IMR-90 (cell line): ENCODE data around the gene DCHS2. TPM values are rescaled to one million over a fixed set of nuclear protein-coding genes. Genes with fewer than 3 reads are reported as not detected.

Source experiments
- ATAC-seq: fragments of 200-7000 bp; cut with Tn5 transposase; 2 replicates; pipeline ENCODE4 v1.9.1; 2020; ENCODE audit warnings: low read depth, mild to moderate bottlenecking, moderate library complexity
- BruUV-seq: library from RNA; stranded (reverse); fragments of 400-500 nt; replicated peaks from 2 replicates; lab custom pipeline; 2021; lab: Mats Ljungman, UMichigan
- CTCF ChIA-PET: fragments of 300-600 bp; formaldehyde crosslinking; extraction: SDS; loops from one replicate; lab custom pipeline; 2021; ENCODE audit warnings: antibody characterized with exemption; lab: Yijun Ruan, JAX
- POLR2A ChIA-PET: fragments of 300-600 bp; sonication (Branson Sonifier 250); formaldehyde crosslinking; loops from one replicate; lab custom pipeline; 2022; ENCODE audit warnings: antibody characterized with exemption; ENCODE audit not compliant: unreplicated experiment; lab: Charles Lee
- DNase-seq: peaks from one replicate; pipeline ENCODE4 v3.0.0; 2013
- H2AFZ ChIP-seq: replicated peaks from 2 replicates; pipeline ENCODE3; 2013; ENCODE audit warnings: low read length, mild to moderate bottlenecking; ENCODE audit not compliant: poor library complexity
- H2AK5ac ChIP-seq: 2 replicates; pipeline ENCODE4 v1.6.1; 2013; ENCODE audit warnings: low read depth, low read length, inconsistent platforms
- H2AK9ac ChIP-seq: replicated peaks from 2 replicates; pipeline ENCODE3; 2013; ENCODE audit warnings: mild to moderate bottlenecking, low read depth, low read length, moderate library complexity; ENCODE audit not compliant: poor library complexity
- H2BK120ac ChIP-seq: 2 replicates; pipeline ENCODE4 v1.6.1; 2013; ENCODE audit warnings: low read depth, low read length, inconsistent platforms
- H2BK15ac ChIP-seq: 3 replicates; pipeline ENCODE4 v1.6.1; 2013; ENCODE audit warnings: low read depth, low read length, inconsistent platforms
- H2BK20ac ChIP-seq: 2 replicates; pipeline ENCODE4 v1.6.1; 2013; ENCODE audit warnings: low read depth, mild to moderate bottlenecking, inconsistent platforms, low read length, moderate library complexity
- H2BK5ac ChIP-seq: 2 replicates; pipeline ENCODE4 v1.6.1; 2013; ENCODE audit warnings: mild to moderate bottlenecking, low read depth, low read length, inconsistent platforms; ENCODE audit not compliant: poor library complexity, severe bottlenecking
- H3K14ac ChIP-seq: replicated peaks from 2 replicates; pipeline ENCODE4 v1.6.1; 2013; ENCODE audit warnings: low read depth, low read length, inconsistent platforms
- H3K18ac ChIP-seq: 2 replicates; pipeline ENCODE4 v1.6.1; 2013; ENCODE audit warnings: low read depth, low read length, control low read depth
- H3K23ac ChIP-seq: 2 replicates; pipeline ENCODE4 v1.6.1; 2013; ENCODE audit warnings: low read depth, low read length, inconsistent platforms
- H3K27ac ChIP-seq: 2 replicates; pipeline ENCODE4 v1.5.1; 2013; ENCODE audit warnings: mild to moderate bottlenecking, control low read depth, low read length; ENCODE audit not compliant: insufficient read depth
- H3K27me3 ChIP-seq: 2 replicates; pipeline ENCODE4 v1.6.1; 2013; ENCODE audit warnings: low read length; ENCODE audit not compliant: control insufficient read depth, insufficient read depth
- H3K36me3 ChIP-seq: 2 replicates; pipeline ENCODE4 v1.6.1; 2013; ENCODE audit warnings: low read length, mixed read lengths; ENCODE audit not compliant: control insufficient read depth, insufficient read depth
- H3K4ac ChIP-seq: 2 replicates; pipeline ENCODE4 v1.6.1; 2013; ENCODE audit warnings: low read depth, low read length, inconsistent platforms
- H3K4me1 ChIP-seq: 2 replicates; pipeline ENCODE4 v1.6.1; 2013; ENCODE audit warnings: low read length, mixed read lengths; ENCODE audit not compliant: control insufficient read depth, insufficient read depth
- H3K4me2 ChIP-seq: 2 replicates; pipeline ENCODE4 v1.6.1; 2013; ENCODE audit warnings: low read depth, mild to moderate bottlenecking, control low read depth, low read length, moderate library complexity
- H3K4me3 ChIP-seq: 2 replicates; pipeline ENCODE4 v1.5.1; 2013; ENCODE audit warnings: low read depth, mild to moderate bottlenecking, control low read depth, low read length, moderate library complexity; ENCODE audit not compliant: insufficient read depth
- H3K56ac ChIP-seq: 2 replicates; pipeline ENCODE4 v1.6.1; 2013; ENCODE audit warnings: low read length, inconsistent platforms; ENCODE audit not compliant: insufficient read depth; ENCODE audit errors: extremely low read depth
- H3K79me1 ChIP-seq, 2 experiments: 2 replicates each; pipeline ENCODE4 v1.6.1; 2013; ENCODE audit warnings: low read length in 2 of 2, inconsistent platforms in 1 of 2, low read depth in 1 of 2
- H3K9ac ChIP-seq: 2 replicates; pipeline ENCODE4 v1.6.1; 2013; ENCODE audit warnings: low read depth, low read length, control low read depth
- H3K9me1 ChIP-seq: 2 replicates; pipeline ENCODE4 v1.6.1; 2013; ENCODE audit warnings: low read length, inconsistent platforms; ENCODE audit not compliant: insufficient read depth
- H3K9me3 ChIP-seq: 2 replicates; pipeline ENCODE4 v1.6.1; 2013; ENCODE audit warnings: low read length; ENCODE audit not compliant: control insufficient read depth, insufficient read depth
- H4K20me1 ChIP-seq: 2 replicates; pipeline ENCODE4 v1.6.1; 2013; ENCODE audit warnings: low read length, inconsistent platforms; ENCODE audit not compliant: insufficient read depth
- H4K5ac ChIP-seq: 2 replicates; pipeline ENCODE4 v1.6.1; 2013; ENCODE audit warnings: mild to moderate bottlenecking, low read depth, low read length, control low read depth
- H4K8ac ChIP-seq, 2 experiments: 2 replicates each; pipeline ENCODE4 v1.6.1; 2013; ENCODE audit warnings: low read depth in 2 of 2, low read length in 2 of 2, control low read depth in 1 of 2, inconsistent platforms in 1 of 2
- H4K91ac ChIP-seq: 2 replicates; pipeline ENCODE4 v1.6.1; 2013; ENCODE audit warnings: low read depth, low read length, inconsistent platforms; ENCODE audit not compliant: insufficient read depth
- BHLHE40 ChIP-seq: fragments of 150-350 bp; IDR thresholded peaks from 2 replicates; pipeline ENCODE4 v1.6.1; 2016; ENCODE audit warnings: mild to moderate bottlenecking, low read depth, low read length
- CHD1 ChIP-seq: IDR thresholded peaks from 2 replicates; pipeline ENCODE4 v1.6.1; 2012; ENCODE audit warnings: low read depth, low read length, improper control_type of control experiment
- MAZ ChIP-seq: IDR thresholded peaks from 2 replicates; pipeline ENCODE4 v1.6.1; 2012; ENCODE audit warnings: low read depth, mild to moderate bottlenecking, low read length, improper control_type of control experiment, moderate library complexity, borderline replicate concordance
- MXI1 ChIP-seq: IDR thresholded peaks from 2 replicates; pipeline ENCODE4 v1.6.1; 2012; ENCODE audit warnings: low read depth, mild to moderate bottlenecking, low read length, moderate library complexity, borderline replicate concordance
- NFE2L2 ChIP-seq: fragments of 150-350 bp; IDR thresholded peaks from 2 replicates; pipeline ENCODE4 v1.6.1; 2016; ENCODE audit warnings: low read depth, mild to moderate bottlenecking, low read length
- RCOR1 ChIP-seq: IDR thresholded peaks from 2 replicates; pipeline ENCODE4 v1.6.1; 2012; ENCODE audit warnings: mild to moderate bottlenecking, low read length, improper control_type of control experiment; ENCODE audit not compliant: insufficient replicate concordance
- WGBS, 2 experiments: methylation state at CpG; one replicate each; pipeline versions ENCODE4 v1.1.5 to v1.1.7; 2013; ENCODE audit warnings: missing lambda C conversion rate in 2 of 2; ENCODE audit not compliant: insufficient read length in 1 of 2; ENCODE audit errors: extremely low coverage in 2 of 2; 5-methylcytosine and 5-hydroxymethylcytosine counted together
- dilution Hi-C: fragments of 300-500 bp; cut with HindIII; formaldehyde crosslinking; loops from one replicate; pipeline ENCODE4 v1.14.3; 2018; ENCODE audit warnings: low sequenced_read_pairs; ENCODE audit not compliant: unreplicated experiment
- in situ Hi-C: fragments of 300-500 bp; cut with MboI; formaldehyde crosslinking; loops from 3 replicates; pipeline ENCODE4 v1.14.3; 2019; ENCODE audit warnings: low sequenced_read_pairs, inconsistent platforms, mixed read lengths
- intact Hi-C: fragments of 100-400 bp; cut with micrococcal nuclease; formaldehyde crosslinking; loops from 2 replicates; pipeline ENCODE4 v1.10.0; 2022
- polyA plus RNA-seq, 3 experiments: library from polyadenylated mRNA; depleted of rRNA; stranded (reverse); fragments of >200 nt; gene quantifications; 2 replicates each; pipeline ENCODE4 v1.2.3, GENCODE V29; 2012; ENCODE audit warnings: low replicate concordance in 1 of 3
- total RNA-seq: library from RNA; depleted of rRNA; stranded (reverse); fragments of >200 nt; gene quantifications from 2 replicates; pipeline ENCODE4 v1.2.3, GENCODE V29; 2012
- TF ChIP-seq, protein P1 (sequence below): conservative IDR thresholded peaks from 2 replicates; pipeline ENCODE4 v1.5.1; 2012; ENCODE audit warnings: mild to moderate bottlenecking, low read depth, low read length, improper control_type of control experiment

Gene DCHS2
- total and polyA plus RNA-seq, 2 of the 4 experiments (the other 2 are of a cell fraction) = not detected

DNA sequence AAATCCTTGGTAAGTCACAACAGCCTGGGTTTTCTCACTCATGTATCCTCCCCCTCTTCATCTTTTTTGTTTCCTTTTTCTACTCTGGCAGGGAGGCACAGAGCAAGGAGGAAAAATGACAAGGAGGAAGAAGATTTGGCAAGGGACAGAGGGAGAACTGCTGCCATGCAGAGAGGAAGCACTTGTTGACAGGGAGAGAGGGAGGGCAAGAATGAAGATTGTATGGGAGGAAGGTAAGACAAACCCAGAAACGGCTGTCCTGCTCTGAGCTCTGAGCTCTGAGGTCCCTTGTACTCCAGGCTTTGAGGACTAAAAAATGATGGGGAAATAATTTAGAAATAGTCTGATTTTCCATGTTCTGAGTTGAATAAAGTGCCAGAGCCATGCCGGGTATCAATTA, 123.9 kb downstream of the DCHS2 start:
- no peak for DNase-seq
- in situ Hi-C loops (no loop called here), intact Hi-C loops (no loop called here), dilution Hi-C loops (no loop called here)
- Histone ChIP-seq H3K79me1 (no peaks in the 10 kb centered on the region), H3K9me3 (no peaks in the 10 kb centered on the region), H3K56ac (no peak overlapping the region), H4K8ac (no peak overlapping the region), H3K14ac (no peak overlapping the region), H3K9me1 (no peaks in the 10 kb centered on the region), H3K36me3 (no peaks in the 10 kb centered on the region), H2BK15ac (no peak overlapping the region), H2BK120ac (no peak overlapping the region), H2AK5ac (no peak overlapping the region), H2BK5ac (no peak overlapping the region), H2BK20ac (no peak overlapping the region), H3K27ac (no peak overlapping the region), H3K27me3 (no peaks in the 10 kb centered on the region), H3K23ac (no peak overlapping the region), H3K4me2 (no peak overlapping the region), H3K4me1 (no peaks in the 10 kb centered on the region), H4K91ac (no peak overlapping the region), H2AK9ac (no peak overlapping the region), H4K20me1 (no peaks in the 10 kb centered on the region), H3K9ac (no peak overlapping the region), H2AFZ (no peak overlapping the region), H3K4me3 (no peak overlapping the region), H3K18ac (no peak overlapping the region), H4K5ac (no peak overlapping the region), H3K4ac (no peak overlapping the region)
- ATAC-seq = no peak
- no CpG with 5 or more reads among the region's 2 CpGs for WGBS, 2 experiments
- BruUV-seq = no TSS peak
- ChIA-PET POLR2A (no interaction called here), CTCF (no interaction called here)
- no peak for TF ChIP-seq BHLHE40
- TF ChIP-seq MXI1 = no peak
- no peak for TF ChIP-seq NFE2L2
- TF ChIP-seq CHD1 = no peak
- TF ChIP-seq, protein P1, sequence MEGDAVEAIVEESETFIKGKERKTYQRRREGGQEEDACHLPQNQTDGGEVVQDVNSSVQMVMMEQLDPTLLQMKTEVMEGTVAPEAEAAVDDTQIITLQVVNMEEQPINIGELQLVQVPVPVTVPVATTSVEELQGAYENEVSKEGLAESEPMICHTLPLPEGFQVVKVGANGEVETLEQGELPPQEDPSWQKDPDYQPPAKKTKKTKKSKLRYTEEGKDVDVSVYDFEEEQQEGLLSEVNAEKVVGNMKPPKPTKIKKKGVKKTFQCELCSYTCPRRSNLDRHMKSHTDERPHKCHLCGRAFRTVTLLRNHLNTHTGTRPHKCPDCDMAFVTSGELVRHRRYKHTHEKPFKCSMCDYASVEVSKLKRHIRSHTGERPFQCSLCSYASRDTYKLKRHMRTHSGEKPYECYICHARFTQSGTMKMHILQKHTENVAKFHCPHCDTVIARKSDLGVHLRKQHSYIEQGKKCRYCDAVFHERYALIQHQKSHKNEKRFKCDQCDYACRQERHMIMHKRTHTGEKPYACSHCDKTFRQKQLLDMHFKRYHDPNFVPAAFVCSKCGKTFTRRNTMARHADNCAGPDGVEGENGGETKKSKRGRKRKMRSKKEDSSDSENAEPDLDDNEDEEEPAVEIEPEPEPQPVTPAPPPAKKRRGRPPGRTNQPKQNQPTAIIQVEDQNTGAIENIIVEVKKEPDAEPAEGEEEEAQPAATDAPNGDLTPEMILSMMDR = no peak
- no peak for TF ChIP-seq RCOR1
- TF ChIP-seq MAZ = no peak
